Stimulated activated CD4-positive, alpha-beta T cell treated with anti-CD3 and anti-CD28 coated beads, Interleukin-12 subunit alpha, Interleukin-12 subunit beta, amount 100 ng/mL, for 4 hours (primary cell): Measurements from ENCODE around the gene BMP5.
"Not testable (repeated sequence)": the region's sequence is repeated elsewhere in the genome, so short reads cannot be mapped to it uniquely, and the experiment has no call there.

Source experiments
- DNase-seq: peaks from one replicate; pipeline ENCODE4 v3.0.0-alpha.2; 2020

The BMP5 gene

GRCh38 chr6:55875400-55875799 lies at the start of gene BMP5:
TSS of gene BMP5 (minus strand) at chr6:55875590. CDS start at chr6:55874865, 725 bp downstream.
- DNase-seq = no peak

- no peak for DNase-seq
These were observed 47.0 kb upstream of the BMP5 start for GRCh38 chr6:55922406-55922805.

- DNase-seq = no peak
These were observed 44.4 kb upstream of the BMP5 start for GRCh38 chr6:55919716-55920308.

- DNase-seq = no peak
These were observed 43.2 kb upstream of the BMP5 start for GRCh38 chr6:55918639-55919038.

GRCh38 chr6:55917751-55918415 lies 42.5 kb upstream of the BMP5 start:
- no peak for DNase-seq

- no peak for DNase-seq
These were observed 40.8 kb upstream of the BMP5 start for GRCh38 chr6:55916188-55916587.

- DNase-seq = no peak
These were observed 38.1 kb upstream of the BMP5 start for GRCh38 chr6:55913228-55914195.

GRCh38 chr6:55910466-55910865 lies 35.1 kb upstream of the BMP5 start:
- DNase-seq = not testable (repeated sequence)

- DNase-seq = not testable (repeated sequence)
These were observed 34.5 kb upstream of the BMP5 start for GRCh38 chr6:55909911-55910310.

- DNase-seq = no peak
These were observed 27.4 kb upstream of the BMP5 start for GRCh38 chr6:55902796-55903195.

- no peak for DNase-seq
These were observed 26.4 kb upstream of the BMP5 start for GRCh38 chr6:55901765-55902270.

- DNase-seq = no peak
These were observed 23.0 kb upstream of the BMP5 start for GRCh38 chr6:55898342-55898741.

- DNase-seq = no peak
These were observed 22.0 kb upstream of the BMP5 start for GRCh38 chr6:55897346-55897745.

GRCh38 chr6:55895972-55896730 lies 20.8 kb upstream of the BMP5 start:
- DNase-seq = no peak

- no peak for DNase-seq
These were observed 17.5 kb upstream of the BMP5 start for GRCh38 chr6:55892749-55893357.

GRCh38 chr6:55888917-55889316 lies 13.5 kb upstream of the BMP5 start:
- DNase-seq = no peak

GRCh38 chr6:55886185-55886836 lies 10.9 kb upstream of the BMP5 start:
- no peak for DNase-seq

- no peak for DNase-seq
These were observed 7.6 kb upstream of the BMP5 start for GRCh38 chr6:55882718-55883569.

- no peak for DNase-seq
These were observed 1.9 kb upstream of the BMP5 start for GRCh38 chr6:55877283-55877682.

GRCh38 chr6:55874316-55874715 lies 1.1 kb downstream of the BMP5 start:
- no peak for DNase-seq

GRCh38 chr6:55872866-55873265 lies 2.5 kb downstream of the BMP5 start:
- DNase-seq = no peak
